Mononuclear cell (primary cell): ENCODE measurements around the gene PDK1. TPM values are rescaled to one million over a fixed set of nuclear protein-coding genes. Genes with fewer than 3 reads are reported as not detected.

ENCODE experiments used
- H3K27me3 ChIP-seq: 2 replicates; pipeline ENCODE4 v1.6.0; 2011; ENCODE audit warnings: low read length, control low read depth; ENCODE audit not compliant: insufficient read depth
- H3K4me1 ChIP-seq: 2 replicates; pipeline ENCODE4 v1.5.1; 2011; ENCODE audit warnings: mild to moderate bottlenecking, low read length, control low read depth; ENCODE audit not compliant: insufficient read depth
- H3K4me3 ChIP-seq: 2 replicates; pipeline ENCODE4 v1.5.1; 2011; ENCODE audit warnings: mild to moderate bottlenecking, low read length, moderate library complexity
- H3K9me3 ChIP-seq: 2 replicates; pipeline ENCODE4 v1.5.1; 2011; ENCODE audit warnings: low read depth, mild to moderate bottlenecking, control low read depth, low read length
- total RNA-seq: library from RNA; depleted of rRNA; stranded (reverse); fragments of >200 nt; gene quantifications from one replicate; pipeline ENCODE4 v1.2.3, GENCODE V29; 2012

Gene PDK1
- total RNA-seq, 1 donor: 58.4 TPM

DNA sequence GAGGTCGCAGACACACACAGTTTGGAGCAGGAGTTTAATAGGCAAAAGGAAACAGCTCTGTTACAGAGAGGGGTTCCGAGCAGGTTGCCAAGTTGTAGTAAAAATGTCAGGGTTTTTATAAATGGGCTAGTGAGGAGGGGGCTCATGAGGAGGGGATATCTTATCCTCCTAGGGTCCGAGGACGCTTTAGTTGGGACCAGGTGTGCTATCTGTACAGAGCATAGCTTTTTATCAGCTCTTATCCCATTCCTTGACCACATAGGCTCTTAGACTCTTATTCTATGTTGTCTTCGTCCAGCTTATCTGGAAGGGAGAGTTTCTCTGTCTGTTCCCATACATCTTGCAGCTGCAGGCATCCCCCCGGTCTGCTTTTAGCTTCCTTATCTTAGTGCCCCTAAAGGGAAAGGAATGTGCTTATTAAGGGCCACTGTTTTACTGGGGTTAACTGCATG lies 44.7 kb downstream of the PDK1 start:
- no peaks in the 10 kb centered on the region for H3K4me1 ChIP-seq
- no peaks in the 10 kb centered on the region for H3K27me3 ChIP-seq
- H3K9me3 ChIP-seq: no peaks in the 10 kb centered on the region
- no peak overlapping the region for H3K4me3 ChIP-seq

GRCh38 chr2:172606285-172606684 lies 50.4 kb downstream of the PDK1 start:
- Histone ChIP-seq H3K4me3 (no peak overlapping the region), H3K9me3 (no peaks in the 10 kb centered on the region), H3K4me1 (no peaks in the 10 kb centered on the region), H3K27me3 (no peaks in the 10 kb centered on the region)

GRCh38 chr2:172607379-172607928 lies 51.6 kb downstream of the PDK1 start:
- H3K4me1 ChIP-seq: no peaks in the 10 kb centered on the region
- no peaks in the 10 kb centered on the region for H3K9me3 ChIP-seq
- no peaks in the 10 kb centered on the region for H3K27me3 ChIP-seq
- no peak overlapping the region for H3K4me3 ChIP-seq

DNA sequence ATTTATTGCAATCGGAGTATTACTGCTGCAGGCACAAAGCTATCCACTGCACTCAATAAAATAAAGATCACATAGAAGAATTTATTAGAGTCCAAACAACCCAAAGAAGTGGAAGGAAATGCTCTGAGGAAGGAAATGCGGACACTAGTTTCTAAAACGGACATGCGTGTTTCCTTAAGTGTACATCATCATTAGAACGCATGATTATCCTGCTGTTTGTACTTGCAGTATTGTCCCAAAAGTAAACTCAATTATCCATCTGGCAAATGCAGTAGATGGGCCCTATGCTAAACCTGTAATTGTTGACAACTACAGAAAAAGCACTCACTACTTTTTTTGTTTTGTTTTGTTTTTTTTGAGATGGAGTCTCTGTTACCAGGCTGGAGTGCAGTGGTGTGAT lies 53.6 kb downstream of the PDK1 start:
- Histone ChIP-seq H3K4me3 (no peak overlapping the region), H3K4me1 (no peaks in the 10 kb centered on the region), H3K27me3 (no peaks in the 10 kb centered on the region), H3K9me3 (no peaks in the 10 kb centered on the region)

GRCh38 chr2:172612051-172612450 lies 56.2 kb downstream of the PDK1 start:
- H3K9me3 ChIP-seq: no peaks in the 10 kb centered on the region
- no peaks in the 10 kb centered on the region for H3K4me1 ChIP-seq
- no peaks in the 10 kb centered on the region for H3K27me3 ChIP-seq
- no peak overlapping the region for H3K4me3 ChIP-seq

- no peaks in the 10 kb centered on the region for H3K9me3 ChIP-seq
- no peaks in the 10 kb centered on the region for H3K27me3 ChIP-seq
- no peaks in the 10 kb centered on the region for H3K4me1 ChIP-seq
- H3K4me3 ChIP-seq: no peak overlapping the region
Observed at GRCh38 chr2:172613040-172613439, 57.1 kb downstream of the PDK1 start.

GRCh38 chr2:172613615-172614231 lies 57.8 kb downstream of the PDK1 start:
- no peaks in the 10 kb centered on the region for H3K9me3 ChIP-seq
- H3K4me1 ChIP-seq: no peaks in the 10 kb centered on the region

DNA sequence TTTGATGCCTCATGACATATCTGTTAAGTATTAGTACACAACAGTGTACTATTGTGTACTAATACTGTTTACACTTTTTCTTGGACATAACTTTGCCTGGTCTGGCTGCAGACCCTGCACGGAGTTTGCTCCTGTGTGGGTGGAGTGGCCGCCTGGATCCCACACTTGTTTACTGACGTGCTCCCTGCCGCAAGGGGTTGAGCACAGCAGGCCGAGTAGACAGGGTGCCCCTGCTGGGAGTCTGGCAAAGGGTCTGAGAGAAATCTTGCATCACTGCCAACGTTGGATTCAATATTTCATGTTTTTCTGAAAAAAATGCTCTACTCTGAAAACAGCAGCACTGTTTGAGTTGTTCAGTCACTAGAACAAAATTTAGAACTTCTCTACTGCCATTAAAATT lies 59.0 kb downstream of the PDK1 start:
- Histone ChIP-seq H3K4me1 (no peaks in the 10 kb centered on the region), H3K4me3 (no peak overlapping the region), H3K9me3 (no peaks in the 10 kb centered on the region), H3K27me3 (no peaks in the 10 kb centered on the region)

More at GRCh38 chr2:172613615-172614231, 57.8 kb downstream of the PDK1 start:
- Histone ChIP-seq H3K27me3 (no peaks in the 10 kb centered on the region), H3K4me3 (no peak overlapping the region)

DNA sequence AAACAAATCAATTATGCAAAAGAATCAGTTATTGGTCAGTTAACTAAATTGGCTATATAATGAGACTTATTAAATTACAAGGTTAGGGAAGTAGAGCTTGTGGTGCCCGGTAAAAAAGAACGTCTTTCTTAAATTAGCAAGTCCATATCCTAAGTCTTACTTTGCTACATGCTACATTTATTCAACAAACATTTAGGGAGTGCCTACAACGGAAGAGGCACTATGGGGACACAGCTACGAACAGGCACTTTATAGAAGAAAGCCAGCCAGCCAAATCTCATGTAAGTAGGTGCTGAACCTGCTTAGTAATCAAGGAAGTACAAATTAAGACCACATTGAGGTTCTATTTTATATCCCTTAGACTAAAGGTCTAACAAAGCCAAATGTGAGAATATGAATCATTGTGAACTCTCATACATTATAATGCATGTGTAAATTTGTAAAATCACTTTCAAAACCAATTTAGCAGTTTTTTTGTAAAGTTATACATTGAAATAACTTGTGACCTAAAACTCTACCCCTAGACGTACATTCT lies 59.9 kb downstream of the PDK1 start:
- no peaks in the 10 kb centered on the region for H3K27me3 ChIP-seq
- H3K4me3 ChIP-seq: no peak overlapping the region
- no peaks in the 10 kb centered on the region for H3K4me1 ChIP-seq
- no peaks in the 10 kb centered on the region for H3K9me3 ChIP-seq

- Histone ChIP-seq H3K4me3 (no peak overlapping the region), H3K27me3 (no peaks in the 10 kb centered on the region), H3K9me3 (no peaks in the 10 kb centered on the region), H3K4me1 (no peaks in the 10 kb centered on the region)
Observed at GRCh38 chr2:172617115-172617514, 61.2 kb downstream of the PDK1 start.

DNA sequence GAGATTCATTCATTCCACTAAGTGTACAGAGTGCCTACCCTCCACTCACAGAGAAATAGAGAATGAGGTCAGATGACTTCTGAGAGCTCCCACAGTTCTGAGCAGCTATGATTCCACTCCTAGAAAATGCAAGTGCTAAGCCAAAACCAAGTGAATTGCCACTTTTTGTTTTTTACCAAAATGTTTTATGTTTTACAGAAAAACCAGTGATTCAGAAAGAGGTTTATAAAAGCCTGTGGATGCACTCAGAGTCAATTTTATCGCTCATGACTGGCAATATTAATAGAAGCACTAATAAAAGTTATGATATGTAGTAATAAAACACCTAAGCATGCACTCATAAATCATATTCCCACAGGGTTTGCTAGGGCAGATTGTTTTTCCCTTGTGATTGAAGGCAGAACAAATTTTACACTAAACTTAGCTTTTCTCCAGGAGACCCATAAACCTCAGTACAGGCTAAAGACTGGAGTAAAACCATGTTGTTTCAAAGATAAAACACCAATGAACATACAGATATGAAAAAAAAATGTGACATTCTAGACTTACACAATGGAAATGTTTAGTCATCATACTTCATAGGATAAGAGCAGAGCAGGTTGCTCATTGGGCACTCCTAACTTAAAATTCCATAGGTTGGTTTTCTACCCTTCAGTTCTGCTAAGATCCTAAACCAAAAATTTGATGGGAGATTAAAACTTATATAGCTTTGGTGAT lies 67.5 kb downstream of the PDK1 start:
- Histone ChIP-seq H3K4me3 (no peak overlapping the region), H3K9me3 (no peaks in the 10 kb centered on the region), H3K4me1 (no peaks in the 10 kb centered on the region), H3K27me3 (no peaks in the 10 kb centered on the region)

GRCh38 chr2:172624996-172625395 lies 69.1 kb downstream of the PDK1 start:
- no peaks in the 10 kb centered on the region for H3K4me1 ChIP-seq
- H3K4me3 ChIP-seq: no peak overlapping the region
- H3K27me3 ChIP-seq: no peaks in the 10 kb centered on the region
- no peaks in the 10 kb centered on the region for H3K9me3 ChIP-seq

DNA sequence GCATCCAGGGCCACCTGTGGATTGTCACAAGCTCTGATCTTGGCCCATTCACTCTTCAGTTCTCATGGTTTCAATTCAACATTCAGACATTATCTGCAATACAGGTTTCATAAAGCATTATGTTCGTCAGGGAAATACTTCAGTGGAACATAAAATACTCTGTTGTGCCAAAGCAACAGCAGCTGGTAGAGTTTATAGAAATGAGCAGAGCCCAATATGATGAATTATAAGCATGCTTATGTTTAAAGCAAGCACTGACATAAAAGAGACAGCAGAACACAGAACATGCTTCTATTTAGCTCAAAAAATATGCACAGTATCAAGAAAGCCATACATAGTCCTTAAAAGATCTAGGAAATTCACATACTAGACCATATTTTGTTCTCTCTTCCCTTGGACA lies 71.3 kb downstream of the PDK1 start:
- H3K9me3 ChIP-seq: no peaks in the 10 kb centered on the region

GRCh38 chr2:172628085-172628484 lies 72.2 kb downstream of the PDK1 start:
- no peaks in the 10 kb centered on the region for H3K4me1 ChIP-seq
- no peaks in the 10 kb centered on the region for H3K9me3 ChIP-seq
- no peaks in the 10 kb centered on the region for H3K27me3 ChIP-seq
- H3K4me3 ChIP-seq: no peak overlapping the region

More for the DNA sequence above, 71.3 kb downstream of the PDK1 start:
- no peaks in the 10 kb centered on the region for H3K4me1 ChIP-seq
- no peak overlapping the region for H3K4me3 ChIP-seq
- no peaks in the 10 kb centered on the region for H3K27me3 ChIP-seq

DNA sequence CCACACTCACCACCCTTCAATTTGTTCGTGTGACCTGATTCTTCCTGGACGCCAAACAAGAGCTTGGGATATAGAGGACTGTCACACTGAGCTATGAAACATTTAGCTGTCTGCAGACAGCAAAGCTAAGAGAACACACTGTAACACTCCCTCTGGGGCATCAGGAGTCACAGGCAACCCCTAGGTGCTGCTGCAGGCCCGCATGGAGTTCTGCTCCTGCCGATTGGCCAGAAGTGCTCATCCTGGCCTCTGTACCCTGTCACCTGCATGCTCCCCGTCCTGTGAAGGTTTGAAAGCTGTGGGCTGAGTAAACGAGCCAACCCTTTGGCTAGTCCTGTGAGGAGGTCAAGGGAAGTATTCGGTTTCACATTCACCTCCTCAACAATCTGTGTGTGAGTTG lies 73.7 kb downstream of the PDK1 start:
- no peaks in the 10 kb centered on the region for H3K9me3 ChIP-seq
- no peaks in the 10 kb centered on the region for H3K4me1 ChIP-seq
- H3K27me3 ChIP-seq: no peaks in the 10 kb centered on the region
- no peak overlapping the region for H3K4me3 ChIP-seq
